H9 (cell line): ENCODE measurements around the gene IFNL1. TPM values are rescaled to one million over a fixed set of nuclear protein-coding genes. Genes with fewer than 3 reads are reported as not detected.

Experiments used
- DNase-seq: peaks from one replicate; pipeline ENCODE4 v3.0.0-alpha.2; 2017
- H2AFZ ChIP-seq: one replicate; pipeline ENCODE4 v1.6.1; 2013; ENCODE audit warnings: mild to moderate bottlenecking, low read length, control low read depth, moderate library complexity
- H2AK5ac ChIP-seq: 2 replicates; pipeline ENCODE4 v1.6.1; 2013; ENCODE audit warnings: low read length, control low read depth, mixed read lengths; ENCODE audit not compliant: insufficient read length
- H2BK120ac ChIP-seq: one replicate; pipeline ENCODE4 v1.6.1; 2013; ENCODE audit warnings: low read depth, mild to moderate bottlenecking, low read length, control low read depth, inconsistent platforms; ENCODE audit not compliant: poor library complexity, severe bottlenecking
- H2BK12ac ChIP-seq: 2 replicates; pipeline ENCODE4 v1.6.1; 2013; ENCODE audit warnings: low read length, control low read depth, mixed read lengths, low read depth; ENCODE audit not compliant: insufficient read length
- H2BK15ac ChIP-seq: 2 replicates; pipeline ENCODE4 v1.6.1; 2013; ENCODE audit warnings: low read depth, low read length, control low read depth
- H2BK20ac ChIP-seq: one replicate; pipeline ENCODE4 v1.6.1; 2013; ENCODE audit warnings: low read depth, mild to moderate bottlenecking, low read length, control low read depth, inconsistent platforms; ENCODE audit not compliant: poor library complexity, severe bottlenecking
- H2BK5ac ChIP-seq: 2 replicates; pipeline ENCODE4 v1.6.1; 2013; ENCODE audit warnings: low read length, control low read depth, mixed read lengths; ENCODE audit not compliant: insufficient read length
- H3K14ac ChIP-seq: 2 replicates; pipeline ENCODE4 v1.6.1; 2013; ENCODE audit warnings: low read length, control low read depth; ENCODE audit not compliant: insufficient read depth
- H3K18ac ChIP-seq: 2 replicates; pipeline ENCODE4 v1.6.1; 2013; ENCODE audit warnings: low read depth, mild to moderate bottlenecking, mixed read lengths, low read length, control low read depth; ENCODE audit not compliant: insufficient read length
- H3K23ac ChIP-seq: 2 replicates; pipeline ENCODE4 v1.6.1; 2013; ENCODE audit warnings: low read length, control low read depth, mixed read lengths, low read depth; ENCODE audit not compliant: insufficient read length
- H3K23me2 ChIP-seq: 2 replicates; pipeline ENCODE4 v1.6.1; 2013; ENCODE audit warnings: low read depth, mild to moderate bottlenecking, mixed read lengths, low read length, control low read depth; ENCODE audit not compliant: insufficient read length, poor library complexity, severe bottlenecking
- H3K27ac ChIP-seq: 2 replicates; pipeline ENCODE4 v1.5.1; 2013; ENCODE audit warnings: low read length, control low read depth, mixed read lengths, low read depth; ENCODE audit not compliant: insufficient read length
- H3K27me3 ChIP-seq: 2 replicates; pipeline ENCODE4 v1.6.1; 2013; ENCODE audit warnings: low read length, control low read depth, inconsistent platforms; ENCODE audit not compliant: insufficient read depth
- H3K4ac ChIP-seq: 2 replicates; pipeline ENCODE4 v1.6.1; 2013; ENCODE audit warnings: low read depth, mild to moderate bottlenecking, control low read depth, inconsistent platforms, low read length, moderate library complexity
- H3K4me1 ChIP-seq: 2 replicates; pipeline ENCODE4 v1.6.1; 2013; ENCODE audit warnings: low read length, control low read depth, inconsistent platforms; ENCODE audit not compliant: insufficient read depth
- H3K4me2 ChIP-seq: 2 replicates; pipeline ENCODE4 v1.6.1; 2013; ENCODE audit warnings: low read length, control low read depth, mixed read lengths; ENCODE audit not compliant: insufficient read length, insufficient read depth
- H3K56ac ChIP-seq: 2 replicates; pipeline ENCODE4 v1.6.1; 2013; ENCODE audit warnings: low read depth, mild to moderate bottlenecking, mixed read lengths, low read length, control low read depth; ENCODE audit not compliant: insufficient read length
- H3K79me1 ChIP-seq: 2 replicates; pipeline ENCODE4 v1.6.1; 2013; ENCODE audit warnings: low read depth, mild to moderate bottlenecking, moderate library complexity, low read length, control low read depth, inconsistent platforms; ENCODE audit not compliant: insufficient read depth, poor library complexity, severe bottlenecking
- H3K79me2 ChIP-seq: 2 replicates; pipeline ENCODE4 v1.6.1; 2013; ENCODE audit warnings: low read length, control low read depth, inconsistent platforms; ENCODE audit not compliant: insufficient read depth
- H3K9ac ChIP-seq: 2 replicates; pipeline ENCODE4 v1.6.1; 2013; ENCODE audit warnings: low read length, control low read depth, mixed read lengths; ENCODE audit not compliant: insufficient read length; ENCODE audit errors: extremely low read depth
- H3K9me3 ChIP-seq: one replicate; pipeline ENCODE4 v1.6.1; 2013; ENCODE audit warnings: low read depth, low read length, inconsistent platforms; ENCODE audit not compliant: control insufficient read depth
- H3T11ph ChIP-seq: one replicate; pipeline ENCODE4 v1.6.1; 2013; ENCODE audit warnings: mild to moderate bottlenecking, low read length, control low read depth, inconsistent platforms
- H4K20me1 ChIP-seq: one replicate; pipeline ENCODE4 v1.6.1; 2013; ENCODE audit not compliant: control insufficient read depth, insufficient read length, insufficient read depth
- H4K5ac ChIP-seq: 2 replicates; pipeline ENCODE4 v1.6.1; 2013; ENCODE audit warnings: low read depth, mild to moderate bottlenecking, mixed read lengths, low read length, control low read depth; ENCODE audit not compliant: insufficient read length
- H4K8ac ChIP-seq: replicated peaks from 2 replicates; pipeline ENCODE4 v1.6.1; 2013; ENCODE audit warnings: low read length, control low read depth, mixed read lengths, low read depth; ENCODE audit not compliant: insufficient read length
- H4K91ac ChIP-seq: 2 replicates; pipeline ENCODE4 v1.6.1; 2013; ENCODE audit warnings: low read depth, mild to moderate bottlenecking, moderate library complexity, mixed read lengths, low read length, control low read depth; ENCODE audit not compliant: insufficient read length
- H3K27ac Mint-ChIP-seq, 3 experiments: 2 replicates in 2 of 3; 3 replicates in 1 of 3; pipeline ENCODE4 v1.8.0; 2020 to 2021; ENCODE audit warnings: mixed read lengths in 3 of 3, mild to moderate bottlenecking in 1 of 3, moderate library complexity in 1 of 3
- H3K27me3 Mint-ChIP-seq: 2 replicates; pipeline ENCODE4 v1.8.0; 2021; ENCODE audit warnings: low read depth, mild to moderate bottlenecking, moderate library complexity, mixed read lengths
- H3K36me3 Mint-ChIP-seq, 3 experiments: 2 replicates in 2 of 3; 3 replicates in 1 of 3; pipeline ENCODE4 v1.8.0; 2020 to 2021; ENCODE audit warnings: low read depth in 3 of 3, mixed read lengths in 3 of 3; ENCODE audit not compliant: insufficient read depth in 1 of 3
- H3K4me1 Mint-ChIP-seq, 2 experiments: 2 replicates each; pipeline ENCODE4 v1.8.0; 2020; ENCODE audit warnings: mixed read lengths in 2 of 2
- H3K4me3 Mint-ChIP-seq, 2 experiments: 2 replicates in 1 of 2; 3 replicates in 1 of 2; pipeline ENCODE4 v1.8.0; 2020 to 2021; ENCODE audit warnings: mild to moderate bottlenecking in 2 of 2, mixed read lengths in 2 of 2, moderate library complexity in 1 of 2
- H3K9me3 Mint-ChIP-seq, 2 experiments: 2 replicates in 1 of 2; 3 replicates in 1 of 2; pipeline ENCODE4 v1.8.0; 2020; ENCODE audit warnings: mild to moderate bottlenecking in 2 of 2, mixed read lengths in 2 of 2, moderate library complexity in 1 of 2
- CTCF ChIP-seq: fragments of 200-600 bp; sonication (generic); conservative IDR thresholded peaks from 3 replicates; pipeline ENCODE4 v1.8.0; 2021; ENCODE audit warnings: antibody characterized with exemption, mild to moderate bottlenecking
- WGBS: extraction: QIAGEN DNeasy Blood & Tissue Kit; methylation state at CpG from one replicate; pipeline ENCODE4 v1.1.7; 2013; ENCODE audit warnings: missing lambda C conversion rate, low lambda C conversion rate, mixed read lengths; ENCODE audit not compliant: insufficient read length; ENCODE audit errors: extremely low coverage; 5-methylcytosine and 5-hydroxymethylcytosine counted together
- total RNA-seq: library from RNA; stranded (reverse); gene quantifications from 2 replicates; pipeline ENCODE4 v1.2.1, GENCODE V29; 2021

Gene IFNL1
- total RNA-seq, 1 experiment from 2014 or later, result not detected

GRCh38 chr19:39257227-39257626 is 39.0 kb upstream of the IFNL1 start:
- no peak for TF ChIP-seq CTCF

More at GRCh38 chr19:39257227-39257626, 39.0 kb upstream of the IFNL1 start:
- no peak overlapping the region for H3K4me2 ChIP-seq
- no peak overlapping the region for H2BK120ac ChIP-seq
- no peaks in the 10 kb centered on the region for H3K4me1 ChIP-seq
- no peak overlapping the region for H4K5ac ChIP-seq
- H3T11ph ChIP-seq, result no peak overlapping the region
- H3K9ac ChIP-seq, result no peak overlapping the region
- Mint-ChIP-seq H3K9me3 (peaks cover under 1 to 2% of the 10 kb centered on the region in 2 experiments; a peak in 2 of 5 replicates), H3K36me3 (no peaks in the 10 kb centered on the region; a peak in 1 of 7 replicates), H3K4me1 (peaks cover 0 to 5% of the 10 kb centered on the region in 2 experiments; a peak in 2 of 4 replicates), H3K4me3 (no peak overlapping the region), H3K27me3 (peaks cover 79% of the 10 kb centered on the region), H3K27ac (no peak overlapping the region)
- no peaks in the 10 kb centered on the region for H4K20me1 ChIP-seq
- no peak for DNase-seq
- WGBS, result no CpG with 5 or more reads among the region's 4 CpGs
- no peaks in the 10 kb centered on the region for H3K9me3 ChIP-seq
- H2BK12ac ChIP-seq, result no peak overlapping the region
- H4K91ac ChIP-seq, result no peak overlapping the region
- no peak overlapping the region for H2BK15ac ChIP-seq
- no peak overlapping the region for H3K14ac ChIP-seq
- H2BK20ac ChIP-seq, result no peak overlapping the region
- H3K56ac ChIP-seq, result no peak overlapping the region
- H2BK5ac ChIP-seq, result no peak overlapping the region
- no peak overlapping the region for H3K4ac ChIP-seq
- H3K79me1 ChIP-seq, result no peaks in the 10 kb centered on the region
- H2AK5ac ChIP-seq, result no peak overlapping the region
- no peak overlapping the region for H4K8ac ChIP-seq
- no peaks in the 10 kb centered on the region for H3K79me2 ChIP-seq
- H3K23me2 ChIP-seq, result no peaks in the 10 kb centered on the region
- no peak overlapping the region for H3K27ac ChIP-seq
- no peak overlapping the region for H3K18ac ChIP-seq
- no peak overlapping the region for H2AFZ ChIP-seq
- H3K23ac ChIP-seq, result no peak overlapping the region
- peaks cover under 1% of the 10 kb centered on the region; the same call in 1 of the 2 replicates for H3K27me3 ChIP-seq
